BJ (cell line): ENCODE results near the gene IFITM2. TPM values are rescaled to one million over a fixed set of nuclear protein-coding genes. Genes with fewer than 3 reads are reported as not detected.

Experiments
- CTCF ChIA-PET: fragments of 350-600 bp; formaldehyde crosslinking; extraction: SDS; loops from one replicate; lab custom pipeline; 2021; ENCODE audit warnings: antibody characterized with exemption, inconsistent platforms; lab: Yijun Ruan, JAX
- POLR2A ChIA-PET: fragments of 300-600 bp; sonication (Branson Sonifier 250); formaldehyde crosslinking; extraction: SDS; loops from one replicate; lab custom pipeline; 2021; ENCODE audit warnings: antibody characterized with exemption; lab: Charles Lee
- DNase-seq: peaks from one replicate; pipeline ENCODE4 v3.0.0-alpha.2; 2011; ENCODE audit warnings: low read depth
- H3K27me3 ChIP-seq: 2 replicates; pipeline ENCODE4 v1.6.0; 2011; ENCODE audit warnings: low read length; ENCODE audit not compliant: control insufficient read depth, insufficient read depth
- H3K36me3 ChIP-seq: 2 replicates; pipeline ENCODE4 v1.5.1; 2011; ENCODE audit warnings: low read length; ENCODE audit not compliant: control insufficient read depth, insufficient read depth
- H3K4me3 ChIP-seq: 2 replicates; pipeline ENCODE4 v1.5.1; 2011; ENCODE audit warnings: low read depth, mild to moderate bottlenecking, control low read depth, low read length
- polyA plus RNA-seq: library from polyadenylated mRNA; depleted of rRNA; stranded (reverse); fragments of >200 nt; gene quantifications from 2 replicates; pipeline ENCODE4 v1.2.3, GENCODE V29; 2011
- TF ChIP-seq, protein P1 (sequence below): IDR thresholded peaks from 2 replicates; pipeline ENCODE4 v1.5.1; 2011; ENCODE audit warnings: low read depth, mild to moderate bottlenecking, control low read depth, inconsistent platforms, low read length, moderate library complexity; ENCODE audit not compliant: insufficient read depth

Gene IFITM2
- polyA plus RNA-seq, 1 experiment = 813 TPM

DNA sequence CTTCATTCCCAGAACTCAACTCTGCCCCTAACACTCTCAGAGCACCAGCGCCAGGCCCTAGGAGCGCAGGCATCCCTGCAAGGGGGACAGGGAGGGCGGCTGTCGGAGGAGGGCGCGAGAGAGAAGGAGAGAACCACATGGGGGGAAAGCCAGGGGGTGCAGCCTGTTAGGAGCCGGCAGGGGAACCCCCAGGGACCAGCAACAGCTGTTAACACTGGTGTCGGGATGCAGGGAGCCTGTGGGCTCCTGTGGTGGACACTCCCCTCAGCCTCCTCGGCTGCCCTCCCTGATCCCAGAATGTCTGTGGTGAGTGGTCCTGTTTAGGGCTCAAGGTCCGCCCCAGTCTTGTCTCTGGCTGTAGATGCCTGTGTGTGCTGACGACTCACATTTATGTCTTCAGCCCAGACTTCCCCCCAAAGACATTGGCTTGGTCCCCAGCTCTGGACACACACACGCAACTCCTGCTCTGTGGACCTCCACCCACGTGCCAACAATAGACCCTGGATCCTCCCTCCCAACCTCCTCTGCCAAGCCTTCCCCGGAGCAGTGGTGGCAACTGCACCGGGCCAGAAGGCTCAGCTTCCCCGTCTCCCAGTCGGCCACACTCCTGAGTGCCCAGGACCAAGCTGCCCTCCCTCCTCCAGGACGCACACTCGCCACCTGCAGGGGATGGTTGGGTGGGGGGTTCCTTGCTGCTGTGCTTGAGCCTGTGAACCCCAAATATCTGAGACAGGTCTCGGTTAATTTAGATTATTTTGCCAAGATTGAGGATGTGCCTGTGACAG is 7.5 kb upstream of the IFITM2 start:
- POLR2A ChIA-PET = no interaction called here
- TF ChIP-seq, protein P1, sequence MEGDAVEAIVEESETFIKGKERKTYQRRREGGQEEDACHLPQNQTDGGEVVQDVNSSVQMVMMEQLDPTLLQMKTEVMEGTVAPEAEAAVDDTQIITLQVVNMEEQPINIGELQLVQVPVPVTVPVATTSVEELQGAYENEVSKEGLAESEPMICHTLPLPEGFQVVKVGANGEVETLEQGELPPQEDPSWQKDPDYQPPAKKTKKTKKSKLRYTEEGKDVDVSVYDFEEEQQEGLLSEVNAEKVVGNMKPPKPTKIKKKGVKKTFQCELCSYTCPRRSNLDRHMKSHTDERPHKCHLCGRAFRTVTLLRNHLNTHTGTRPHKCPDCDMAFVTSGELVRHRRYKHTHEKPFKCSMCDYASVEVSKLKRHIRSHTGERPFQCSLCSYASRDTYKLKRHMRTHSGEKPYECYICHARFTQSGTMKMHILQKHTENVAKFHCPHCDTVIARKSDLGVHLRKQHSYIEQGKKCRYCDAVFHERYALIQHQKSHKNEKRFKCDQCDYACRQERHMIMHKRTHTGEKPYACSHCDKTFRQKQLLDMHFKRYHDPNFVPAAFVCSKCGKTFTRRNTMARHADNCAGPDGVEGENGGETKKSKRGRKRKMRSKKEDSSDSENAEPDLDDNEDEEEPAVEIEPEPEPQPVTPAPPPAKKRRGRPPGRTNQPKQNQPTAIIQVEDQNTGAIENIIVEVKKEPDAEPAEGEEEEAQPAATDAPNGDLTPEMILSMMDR = no peak
- Histone ChIP-seq H3K36me3 (peaks cover 1% of the 10 kb centered on the region; the same call in 1 of the 2 replicates), H3K27me3 (peaks cover 6% of the 10 kb centered on the region), H3K4me3 (no peak overlapping the region)
- no peak for DNase-seq
- CTCF ChIA-PET = interaction anchor here (0.8 kb wide), 1 partner anchor 255 kb away, joined by 3 read pairs; no protein-coding TSS in a partner anchor

DNA sequence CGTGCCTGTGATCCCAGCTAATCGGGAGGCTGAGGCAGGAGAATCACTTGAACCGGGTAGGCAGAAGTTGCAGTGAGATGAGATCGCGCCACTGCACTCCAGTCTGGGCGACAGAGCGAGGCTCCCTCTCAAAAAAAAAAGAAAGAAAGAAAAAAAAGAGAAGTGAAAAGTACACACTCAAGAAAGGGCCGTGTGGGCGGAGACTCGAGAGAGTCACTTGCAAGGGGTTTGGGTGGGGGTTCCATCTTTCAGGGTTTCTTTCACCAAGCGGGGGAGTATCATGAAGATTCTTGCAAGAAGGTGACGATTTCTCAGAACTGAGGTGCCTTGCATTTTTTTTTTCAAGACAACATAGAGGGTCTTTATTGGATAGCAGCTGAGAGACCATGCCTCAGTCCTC is 4.3 kb upstream of the IFITM2 start:
- H3K27me3 ChIP-seq = peaks cover 6% of the 10 kb centered on the region
- DNase-seq = no peak
- TF ChIP-seq, protein P1 = no peak
- CTCF ChIA-PET = interaction anchor here (1.9 to 5.0 kb wide), 4 partner anchors 13 to 145 kb away, joined by 5 to 57 read pairs (median 21); no protein-coding TSS in a partner anchor
- no peak overlapping the region for H3K4me3 ChIP-seq
- POLR2A ChIA-PET = no interaction called here
- H3K36me3 ChIP-seq = no peaks in the 10 kb centered on the region

DNA sequence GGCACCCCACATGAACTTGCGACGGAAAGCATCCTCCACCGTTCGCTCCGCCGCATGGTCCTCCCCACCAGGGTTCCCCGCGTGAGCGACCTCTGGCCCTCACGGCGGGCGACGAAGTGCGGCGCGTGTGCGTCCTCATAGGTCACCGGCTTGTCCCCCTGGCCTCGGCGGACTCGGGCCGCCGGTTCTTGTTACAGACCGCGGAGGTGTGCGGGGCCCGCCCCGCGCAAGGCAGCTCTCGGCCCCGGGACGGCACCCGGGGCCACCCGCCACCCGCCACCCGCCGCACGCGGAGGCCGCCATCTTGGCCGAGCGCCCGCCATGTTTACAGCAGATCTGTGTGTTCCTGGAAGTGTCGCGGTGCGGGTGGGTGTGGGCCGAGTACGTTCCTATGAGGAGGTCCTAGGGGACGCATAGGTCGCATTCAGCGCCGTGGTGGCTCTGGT is 3.5 kb upstream of the IFITM2 start:
- no peak for DNase-seq
- POLR2A ChIA-PET = interaction anchor here (0.7 kb wide), 1 partner anchor 259 kb away, joined by 22 read pairs; no protein-coding TSS in a partner anchor
- TF ChIP-seq, protein P1 = no peak
- CTCF ChIA-PET = interaction anchor here (0.9 to 5.0 kb wide), 11 partner anchors 9 to 144 kb away, joined by 3 to 57 read pairs (median 12); no protein-coding TSS in a partner anchor
- Histone ChIP-seq H3K36me3 (no peaks in the 10 kb centered on the region; the same call in 1 of the 2 replicates), H3K4me3 (no peak overlapping the region), H3K27me3 (peaks cover 6% of the 10 kb centered on the region)

DNA sequence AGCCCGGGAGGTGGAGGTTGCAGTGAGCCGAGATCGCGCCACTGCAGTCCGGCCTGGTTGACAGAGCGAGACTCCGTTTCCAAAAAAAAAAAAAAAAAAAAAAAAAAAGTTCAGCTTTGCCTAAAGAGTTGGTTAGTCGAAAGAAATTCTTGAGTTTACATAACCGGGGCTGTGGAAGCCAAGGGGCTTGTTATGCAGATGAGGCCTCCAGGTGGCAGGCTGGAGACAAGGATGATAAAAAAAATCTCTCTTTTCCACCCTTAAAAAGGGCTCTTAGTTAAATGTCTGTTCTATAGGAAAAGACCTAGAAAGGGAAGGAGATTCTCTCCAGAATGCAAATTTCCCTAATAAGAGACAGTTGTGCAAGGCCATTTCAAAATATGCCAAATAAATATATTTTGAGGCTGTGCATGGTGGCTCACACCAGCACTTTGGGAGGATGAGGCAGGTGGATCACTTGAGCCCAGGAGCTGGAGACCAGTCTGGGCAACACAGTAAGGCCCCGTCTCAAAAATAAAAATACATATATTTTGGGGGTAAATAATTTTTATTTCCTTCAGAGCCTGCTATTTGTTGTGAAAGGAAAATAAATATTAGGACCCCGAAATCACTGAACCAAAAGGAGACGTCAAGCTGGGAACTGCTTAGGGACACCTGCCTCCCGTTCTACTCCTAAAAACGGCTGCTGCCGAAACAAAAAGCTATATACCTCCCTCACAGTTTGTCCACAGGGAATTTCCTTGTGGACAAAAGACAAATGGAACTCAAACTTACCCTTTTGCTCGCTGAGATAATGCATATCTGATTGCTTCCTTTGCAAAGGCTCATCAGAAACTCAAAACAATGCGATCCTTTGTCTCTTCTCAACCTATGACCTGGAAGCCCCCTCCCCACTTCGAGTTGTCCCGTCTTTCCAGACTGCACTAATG is 2.4 kb upstream of the IFITM2 start:
- no peak overlapping the region for H3K4me3 ChIP-seq
- no peaks in the 10 kb centered on the region; the same call in 1 of the 2 replicates for H3K36me3 ChIP-seq
- peaks cover under 1% of the 10 kb centered on the region; the same call in 1 of the 2 replicates for H3K27me3 ChIP-seq
- ChIA-PET CTCF (interaction anchor here (0.7 to 5.0 kb wide), 16 partner anchors 8 to 143 kb away, joined by 3 to 57 read pairs (median 8); no protein-coding TSS in a partner anchor), POLR2A (interaction anchor here (0.7 kb wide), 1 partner anchor 257 kb away, joined by 22 read pairs; no protein-coding TSS in a partner anchor)
- DNase-seq = no peak
- TF ChIP-seq, protein P1 = peak; percentile 80
